Measurements from ENCODE around the gene ATP13A1. TPM values are rescaled to one million over a fixed set of nuclear protein-coding genes. Genes with fewer than 3 reads are reported as not detected.
A peak's percentile ranks its signal among the peaks of the same experiment; 100 is the strongest.

Gene ATP13A1
- total and polyA plus RNA-seq, 2 donors, result 27.7 to 35.5 TPM

DNA sequence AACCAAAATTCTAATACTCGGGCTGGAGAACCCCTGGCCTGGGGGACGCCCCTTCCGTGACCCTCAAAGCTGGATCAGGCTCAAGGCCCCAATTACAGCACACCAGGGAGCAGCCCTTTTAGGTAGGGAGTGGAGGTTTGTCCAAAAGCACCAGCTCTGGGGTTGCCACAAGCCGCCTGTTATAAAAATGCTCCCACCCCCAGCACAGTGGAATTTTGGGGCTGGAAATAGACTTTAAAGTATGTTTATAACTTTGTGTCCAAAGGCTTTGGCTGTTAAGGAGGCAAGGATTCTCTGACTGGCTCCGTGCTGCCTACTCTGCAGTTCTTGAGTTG, 19.5 kb downstream of the ATP13A1 start:
- Histone ChIP-seq H3K4me3 (ENCODE audit: low read depth, low read length) (peak overlapping the region; percentile 69), H3K4me1 (ENCODE audit: insufficient read depth) (no peaks in the 10 kb centered on the region), H3K36me3 (ENCODE audit: insufficient read depth) (peaks cover 4% of the 10 kb centered on the region), H3K27ac (ENCODE audit: low read depth) (no peak overlapping the region)
- no peak for DNase-seq (ENCODE audit: extremely low spot score)
- 21% methylated on average over 5 of the region's 5 CpGs for WGBS

- under 1% methylated on average over 50 of the region's 50 CpGs for WGBS
- no peak within 1 kb of the TSS for H3K27ac ChIP-seq (ENCODE audit: low read depth)
- H3K4me3 ChIP-seq (ENCODE audit: low read depth, low read length), result peak within 1 kb of the TSS; percentile 69
- H3K4me1 ChIP-seq (ENCODE audit: insufficient read depth), result no peaks in the 10 kb centered on the region
- H3K36me3 ChIP-seq (ENCODE audit: insufficient read depth), result peaks cover 4% of the 10 kb centered on the region
- DNase-seq (ENCODE audit: extremely low spot score), result no peak
Measured at GRCh38 chr19:19643158-19644053, 20.1 kb downstream of the ATP13A1 start, which contains the start of gene GMIP. Gene GMIP, minus strand, starts transcription at chr19:19643657. Its CDS starts 128 bp downstream, at chr19:19643529.

DNA sequence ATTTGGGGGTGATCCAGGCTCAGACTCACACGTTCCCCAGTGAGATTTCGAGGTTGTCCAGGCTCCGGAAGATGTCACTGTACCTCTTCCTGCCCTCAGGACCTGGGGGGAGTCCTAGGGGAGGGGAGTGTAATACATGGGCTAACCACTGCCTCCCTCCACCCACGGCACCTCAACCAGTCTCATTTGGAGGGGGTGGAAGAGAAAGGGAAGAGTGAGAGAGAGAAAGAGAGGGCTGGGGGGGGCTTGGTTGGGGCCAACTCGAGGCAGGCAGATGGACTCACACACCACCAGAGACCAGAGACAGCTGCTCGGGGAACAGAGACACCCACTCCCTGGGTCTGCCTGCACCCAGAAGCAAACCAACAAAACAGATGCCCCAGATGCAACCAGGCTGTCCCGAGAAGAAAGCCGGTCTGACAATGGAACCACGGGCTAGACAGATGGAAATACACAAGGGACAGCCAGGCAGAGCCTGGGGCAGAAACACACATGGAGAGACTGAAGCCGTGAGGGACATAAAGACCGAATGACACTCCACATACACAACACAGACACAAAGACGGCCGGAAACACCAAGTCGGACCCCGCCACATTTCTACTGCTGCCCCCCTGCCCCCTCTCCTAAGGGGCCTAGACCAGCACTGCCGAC, 20.8 kb downstream of the ATP13A1 start:
- Histone ChIP-seq H3K27ac (ENCODE audit: low read depth) (no peak overlapping the region), H3K4me3 (ENCODE audit: low read depth, low read length) (peak overlapping the region; percentile 69), H3K36me3 (ENCODE audit: insufficient read depth) (peaks cover 4% of the 10 kb centered on the region), H3K4me1 (ENCODE audit: insufficient read depth) (no peaks in the 10 kb centered on the region)
- no peak for DNase-seq (ENCODE audit: extremely low spot score)
- 28% methylated on average over 16 of the region's 16 CpGs for WGBS

DNA sequence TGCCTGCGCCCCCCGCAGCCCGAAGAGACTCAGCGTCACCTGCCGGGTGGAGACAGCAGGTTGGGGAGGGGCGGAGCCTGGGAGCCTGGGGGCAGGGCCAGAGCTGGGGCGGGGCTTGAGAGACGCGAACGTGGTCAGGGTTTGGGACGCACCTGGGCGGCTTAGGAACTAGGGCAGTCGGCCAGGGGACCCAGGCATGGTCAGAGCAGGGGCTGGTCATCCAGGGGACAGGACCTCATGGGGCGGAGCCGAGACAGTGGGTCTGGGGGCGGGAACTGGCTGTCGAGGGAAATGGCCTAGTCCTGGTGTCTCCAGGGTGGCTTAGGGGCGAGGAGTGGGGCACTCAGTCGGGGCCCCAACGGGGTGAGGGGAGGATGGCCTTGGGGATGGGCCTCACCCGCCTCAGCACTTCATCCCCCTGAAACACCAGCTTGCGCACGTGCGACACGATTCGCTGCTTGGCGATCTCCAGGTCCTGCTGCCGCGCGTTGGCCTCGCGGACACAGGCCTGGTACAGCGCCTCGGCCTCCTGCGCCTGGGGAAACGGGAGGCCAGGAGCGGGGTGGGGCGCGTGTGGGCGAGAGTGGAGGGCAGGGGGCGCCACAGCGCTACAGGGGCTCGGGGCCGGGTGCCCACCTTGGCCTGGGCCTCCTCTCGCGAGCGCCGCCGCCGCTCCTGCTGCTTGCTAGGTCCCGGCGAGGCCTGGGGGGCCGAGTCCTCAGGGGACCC, 25.8 kb downstream of the ATP13A1 start:
- Histone ChIP-seq H3K4me1 (ENCODE audit: insufficient read depth) (no peaks in the 10 kb centered on the region), H3K36me3 (ENCODE audit: insufficient read depth) (peaks cover 2% of the 10 kb centered on the region), H3K27ac (ENCODE audit: low read depth) (no peak overlapping the region), H3K4me3 (ENCODE audit: low read depth, low read length) (no peak overlapping the region)
- 72% methylated on average over 53 of the region's 53 CpGs for WGBS
- no peak for DNase-seq (ENCODE audit: extremely low spot score)

GRCh38 chr19:19637186-19637522, 26.3 kb downstream of the ATP13A1 start:
- WGBS, result 80% methylated on average over 27 of the region's 27 CpGs
- no peak for DNase-seq (ENCODE audit: extremely low spot score)
- Histone ChIP-seq H3K4me3 (ENCODE audit: low read depth, low read length) (no peak overlapping the region), H3K27ac (ENCODE audit: low read depth) (no peak overlapping the region), H3K4me1 (ENCODE audit: insufficient read depth) (no peaks in the 10 kb centered on the region), H3K36me3 (ENCODE audit: insufficient read depth) (peaks cover 2% of the 10 kb centered on the region)

GRCh38 chr19:19636573-19637185, 26.8 kb downstream of the ATP13A1 start:
- 95% methylated on average over 9 of the region's 9 CpGs for WGBS
- no peak for DNase-seq (ENCODE audit: extremely low spot score)
- H3K27ac ChIP-seq (ENCODE audit: low read depth), result no peak overlapping the region
- H3K4me1 ChIP-seq (ENCODE audit: insufficient read depth), result no peaks in the 10 kb centered on the region
- H3K4me3 ChIP-seq (ENCODE audit: low read depth, low read length), result no peak overlapping the region
- peaks cover 2% of the 10 kb centered on the region for H3K36me3 ChIP-seq (ENCODE audit: insufficient read depth)

GRCh38 chr19:19635313-19635702, 28.2 kb downstream of the ATP13A1 start:
- no peak for DNase-seq (ENCODE audit: extremely low spot score)
- 96% methylated on average over 14 of the region's 14 CpGs for WGBS
- H3K4me1 ChIP-seq (ENCODE audit: insufficient read depth), result no peaks in the 10 kb centered on the region
- peaks cover 2% of the 10 kb centered on the region for H3K36me3 ChIP-seq (ENCODE audit: insufficient read depth)
- no peak overlapping the region for H3K4me3 ChIP-seq (ENCODE audit: low read depth, low read length)
- no peak overlapping the region for H3K27ac ChIP-seq (ENCODE audit: low read depth)

GRCh38 chr19:19634516-19635312, 28.8 kb downstream of the ATP13A1 start:
- 96% methylated on average over 36 of the region's 36 CpGs for WGBS
- DNase-seq (ENCODE audit: extremely low spot score), result no peak
- Histone ChIP-seq H3K4me3 (ENCODE audit: low read depth, low read length) (no peak overlapping the region), H3K4me1 (ENCODE audit: insufficient read depth) (no peaks in the 10 kb centered on the region), H3K36me3 (ENCODE audit: insufficient read depth) (peaks cover 2% of the 10 kb centered on the region), H3K27ac (ENCODE audit: low read depth) (no peak overlapping the region)

GRCh38 chr19:19633711-19634515, 29.6 kb downstream of the ATP13A1 start:
- WGBS, result 95% methylated on average over 22 of the region's 22 CpGs
- DNase-seq (ENCODE audit: extremely low spot score), result no peak
- no peak overlapping the region for H3K4me3 ChIP-seq (ENCODE audit: low read depth, low read length)
- no peak overlapping the region for H3K27ac ChIP-seq (ENCODE audit: low read depth)
- H3K36me3 ChIP-seq (ENCODE audit: insufficient read depth), result peaks cover 2% of the 10 kb centered on the region
- H3K4me1 ChIP-seq (ENCODE audit: insufficient read depth), result no peaks in the 10 kb centered on the region

DNA sequence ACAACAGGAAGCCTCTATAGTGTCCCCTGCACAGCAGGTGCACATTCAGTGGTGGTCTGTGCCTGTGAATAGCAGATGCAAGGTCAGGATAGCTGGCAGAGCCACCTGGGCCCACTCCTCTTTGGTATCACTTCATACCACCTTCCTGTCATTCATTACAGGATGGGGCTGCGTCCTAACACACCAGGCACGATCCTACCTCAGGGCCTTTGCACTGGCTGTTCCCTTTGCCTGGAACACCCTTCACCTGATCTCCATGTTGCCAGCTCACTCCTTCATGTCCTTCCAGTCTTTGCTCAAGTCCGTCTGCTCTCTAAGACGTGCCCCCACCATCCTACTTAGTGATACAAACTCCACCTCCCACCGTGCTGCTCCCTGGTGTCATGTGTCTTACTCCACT, 30.8 kb downstream of the ATP13A1 start:
- H3K4me1 ChIP-seq (ENCODE audit: insufficient read depth), result no peaks in the 10 kb centered on the region
- no peak overlapping the region for H3K27ac ChIP-seq (ENCODE audit: low read depth)
- DNase-seq (ENCODE audit: extremely low spot score), result no peak
- H3K36me3 ChIP-seq (ENCODE audit: insufficient read depth), result peaks cover 2% of the 10 kb centered on the region
- H3K4me3 ChIP-seq (ENCODE audit: low read depth, low read length), result no peak overlapping the region
- 80% methylated on average over 5 of the region's 5 CpGs for WGBS

GRCh38 chr19:19631346-19631745, 32.1 kb downstream of the ATP13A1 start:
- no peaks in the 10 kb centered on the region for H3K36me3 ChIP-seq (ENCODE audit: insufficient read depth)
- WGBS, result 91% methylated on average over 7 of the region's 7 CpGs
- H3K4me3 ChIP-seq (ENCODE audit: low read depth, low read length), result no peak overlapping the region
- no peak for DNase-seq (ENCODE audit: extremely low spot score)
- H3K27ac ChIP-seq (ENCODE audit: low read depth), result no peak overlapping the region
- H3K4me1 ChIP-seq (ENCODE audit: insufficient read depth), result no peaks in the 10 kb centered on the region

- Histone ChIP-seq H3K36me3 (ENCODE audit: insufficient read depth) (no peaks in the 10 kb centered on the region), H3K27ac (ENCODE audit: low read depth) (no peak overlapping the region), H3K4me1 (ENCODE audit: insufficient read depth) (no peaks in the 10 kb centered on the region), H3K4me3 (ENCODE audit: low read depth, low read length) (no peak overlapping the region)
- no peak for DNase-seq (ENCODE audit: extremely low spot score)
- WGBS, result 100% methylated on average over 2 of the region's 2 CpGs
Measured at GRCh38 chr19:19630426-19630825, 33.0 kb downstream of the ATP13A1 start.

All from urinary bladder (tissue), 4 donors.